Spinal cord (tissue), 4 donors: ENCODE measurements around the gene RAB6C. TPM values are rescaled to one million over a fixed set of nuclear protein-coding genes. Genes with fewer than 3 reads are reported as not detected.

Experiments used
- polyA plus RNA-seq, 2 donors: library from polyadenylated mRNA; unstranded; fragments of 120-200 nt; gene quantifications; one replicate each; pipeline ENCODE4 v1.2.1, GENCODE V29; 2013; ENCODE audit not compliant: insufficient read length in 2 of 2
- total RNA-seq, 2 donors: library from RNA; depleted of rRNA in 1 of 2; stranded (reverse); fragments of 120-200 nt in 1 of 2; fragments of >200 nt in 1 of 2; gene quantifications; one replicate each; pipeline versions ENCODE4 v1.2.3 to v1.2.4, GENCODE V29; 2013 to 2014

The RAB6C gene
- total and polyA plus RNA-seq, 4 donors, result 0.44 to 4.5 (median 2.7) TPM

Other genes starting within 250 kb of the RAB6C start
- gene POTEF, start 149.6 kb downstream of the RAB6C start, total RNA-seq, result under 1 TPM; 0.10 to 0.17 TPM
- gene POTEF, start 149.6 kb downstream of the RAB6C start, polyA plus RNA-seq, result under 1 TPM; 0.38 to 0.55 TPM
- gene CCDC74B, start 165.4 kb downstream of the RAB6C start, total RNA-seq, result 10 to 100 TPM in 1 of 2 donors, 1 to 10 TPM in 1; 6.4 to 17.6 TPM
- gene CCDC74B, start 165.4 kb downstream of the RAB6C start, polyA plus RNA-seq, result 10 to 100 TPM; 20.2 to 23.8 TPM
- 10 to 100 TPM; 14.4 to 23.8 TPM for gene SMPD4, start 201.9 kb downstream of the RAB6C start, total RNA-seq
- gene SMPD4, start 201.9 kb downstream of the RAB6C start, polyA plus RNA-seq, result 10 to 100 TPM; 56.0 to 60.6 TPM
- gene MZT2B, start 202.6 kb downstream of the RAB6C start, total RNA-seq, result 100 to 1,000 TPM in 1 of 2 donors, 10 to 100 TPM in 1; 58.7 to 256 TPM
- 100 to 1,000 TPM; 240 to 252 TPM for gene MZT2B, start 202.6 kb downstream of the RAB6C start, polyA plus RNA-seq
- under 1 TPM in 1 of 2 donors, not detected in 1; 0.11 TPM for gene TUBA3E, start 218.8 kb downstream of the RAB6C start, total RNA-seq
- not detected for gene TUBA3E, start 218.8 kb downstream of the RAB6C start, polyA plus RNA-seq